ENCODE measurements around the gene ACBD6.

Gene ACBD6

DNA sequence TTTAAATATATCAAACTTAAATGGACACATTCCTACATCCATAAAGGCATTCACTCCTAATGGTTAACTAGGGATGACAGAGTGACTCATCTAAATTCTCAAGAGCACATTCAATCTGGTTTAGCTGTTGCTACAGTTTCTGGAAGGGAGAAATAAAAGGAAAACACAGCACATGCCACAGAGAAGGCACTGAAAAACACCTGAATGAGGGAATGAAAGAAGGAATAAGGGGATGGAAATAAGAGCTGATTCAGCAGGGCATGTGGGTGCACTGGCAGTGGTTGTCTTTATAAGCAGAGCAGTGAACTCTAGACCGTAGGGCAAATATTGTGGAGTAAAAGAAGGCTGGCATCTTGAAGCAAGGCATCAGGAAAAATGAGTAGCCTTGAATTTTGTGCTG lies 193.0 kb downstream of the ACBD6 start:
- no peak overlapping the region for H3K4me3 Mint-ChIP-seq
- peaks cover 15% of the 10 kb centered on the region for H3K9me3 Mint-ChIP-seq
- no peaks in the 10 kb centered on the region for H3K27me3 Mint-ChIP-seq
- DNase-seq = no peak
- peaks cover 76% of the 10 kb centered on the region for H3K36me3 Mint-ChIP-seq (ENCODE audit: low read depth)
- no peaks in the 10 kb centered on the region for H3K4me1 Mint-ChIP-seq (ENCODE audit: low read depth)
- H3K27ac Mint-ChIP-seq = no peak overlapping the region

DNA sequence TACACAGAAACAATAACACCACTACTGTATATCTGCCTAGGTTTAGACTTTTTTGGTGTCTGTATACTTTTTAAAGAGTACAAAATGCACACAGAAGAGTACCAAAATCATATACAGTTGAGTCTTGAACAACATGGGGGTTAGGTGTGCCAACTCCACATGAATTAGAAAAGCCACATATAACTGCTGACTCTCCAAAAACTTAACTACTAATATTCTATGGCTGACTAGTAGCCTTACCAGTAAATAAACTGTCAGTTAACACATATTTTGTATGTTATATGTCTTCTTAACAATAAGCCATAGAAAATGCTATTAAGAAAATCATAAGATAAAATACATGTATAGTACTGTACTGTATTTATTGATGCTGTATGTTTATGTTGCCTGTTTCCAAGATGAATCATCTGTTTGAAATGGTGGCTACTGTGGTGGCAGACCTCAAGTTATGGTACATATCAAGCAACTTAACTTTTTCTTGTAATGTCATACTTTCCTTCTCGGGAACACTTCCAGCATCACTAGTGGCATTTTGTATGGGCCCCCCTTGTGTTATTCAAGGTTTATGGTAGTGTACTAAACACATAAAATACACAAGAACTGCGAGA lies 201.1 kb downstream of the ACBD6 start:
- Mint-ChIP-seq H3K4me3 (no peak overlapping the region), H3K27me3 (no peaks in the 10 kb centered on the region), H3K9me3 (peaks cover under 1% of the 10 kb centered on the region), H3K27ac (no peak overlapping the region), H3K36me3 (ENCODE audit: low read depth) (peaks cover 23% of the 10 kb centered on the region), H3K4me1 (ENCODE audit: low read depth) (peaks cover 7% of the 10 kb centered on the region)
- no peak for DNase-seq

DNA sequence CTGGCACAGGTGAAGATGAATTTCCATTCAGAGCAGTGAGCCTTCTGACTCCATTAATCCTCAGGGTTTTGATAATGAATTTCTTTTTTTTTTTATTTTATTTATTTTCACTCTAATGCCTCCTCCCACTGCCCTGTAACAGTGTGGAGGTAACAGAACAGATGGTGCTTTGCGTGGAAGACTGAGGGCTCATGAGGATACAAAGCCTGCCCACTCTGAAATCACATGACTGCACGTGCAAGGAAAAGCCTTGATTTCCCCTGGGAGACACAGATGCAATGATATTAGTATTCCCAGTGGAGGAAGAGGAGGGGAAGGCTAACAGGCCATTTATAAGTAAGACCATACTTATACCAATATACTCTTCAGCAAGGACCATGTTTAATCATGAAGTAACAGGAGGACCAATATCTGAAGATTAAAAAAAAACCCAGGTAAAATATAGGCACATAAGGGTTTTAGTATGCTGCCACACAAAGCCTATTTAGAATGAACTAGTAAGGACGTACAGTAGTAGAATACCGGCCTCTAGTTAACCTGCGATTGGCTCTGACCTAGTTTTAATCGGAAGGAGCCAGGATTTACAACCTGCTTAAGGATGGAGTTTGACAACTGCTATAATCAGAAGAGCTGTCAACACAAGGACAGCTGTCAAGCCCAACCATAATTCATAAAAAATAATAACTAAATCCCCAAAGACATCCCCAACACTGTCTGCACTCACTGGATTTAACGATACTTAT lies 202.7 kb downstream of the ACBD6 start:
- DNase-seq = no peak
- Mint-ChIP-seq H3K4me3 (no peak overlapping the region), H3K27ac (no peak overlapping the region), H3K36me3 (ENCODE audit: low read depth) (peaks cover 29% of the 10 kb centered on the region), H3K4me1 (ENCODE audit: low read depth) (peaks cover 11% of the 10 kb centered on the region), H3K27me3 (no peaks in the 10 kb centered on the region), H3K9me3 (no peaks in the 10 kb centered on the region)

DNA sequence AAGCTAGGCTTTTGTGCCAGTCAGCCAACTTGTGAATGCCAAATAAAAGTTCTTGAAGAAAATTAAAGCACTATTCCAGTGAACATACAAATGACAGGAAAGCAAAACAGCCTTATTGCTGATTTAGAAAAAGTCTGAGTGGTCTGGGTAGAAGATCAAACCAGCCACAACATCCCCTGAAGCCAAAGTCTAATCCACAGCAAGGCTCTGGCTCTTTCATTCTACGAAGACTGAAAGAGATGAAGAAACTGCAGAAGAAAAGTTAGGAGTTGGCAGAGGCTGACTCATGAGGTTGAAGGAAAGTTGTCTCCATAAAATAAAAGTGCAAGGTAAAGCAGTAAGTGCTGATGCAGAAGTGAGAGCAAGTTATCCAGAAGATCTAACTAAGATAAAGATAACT lies 206.4 kb downstream of the ACBD6 start:
- Mint-ChIP-seq H3K4me1 (ENCODE audit: low read depth) (peaks cover 14% of the 10 kb centered on the region), H3K36me3 (ENCODE audit: low read depth) (peaks cover 39% of the 10 kb centered on the region), H3K27me3 (no peaks in the 10 kb centered on the region), H3K27ac (no peak overlapping the region), H3K4me3 (no peak overlapping the region), H3K9me3 (no peaks in the 10 kb centered on the region)
- DNase-seq = no peak

DNA sequence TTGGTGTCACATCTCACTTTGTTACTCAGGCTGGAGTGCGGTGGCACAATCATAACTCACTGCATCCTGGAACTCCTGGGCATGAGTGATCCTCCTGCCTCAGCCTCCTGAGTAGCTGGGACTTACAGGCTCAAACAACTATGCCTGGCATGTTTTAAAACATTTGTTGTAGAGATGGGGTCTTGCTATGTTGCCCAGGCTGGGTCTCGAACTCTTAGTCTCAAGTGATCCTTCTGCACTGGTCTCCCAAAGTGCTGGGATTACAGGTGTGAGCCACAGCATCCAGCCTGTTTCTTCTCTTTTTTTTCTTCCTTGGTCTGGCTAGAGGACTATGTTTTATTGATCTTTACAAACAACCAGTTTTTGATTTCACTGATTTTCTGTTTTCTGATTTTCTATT lies 207.7 kb downstream of the ACBD6 start:
- Mint-ChIP-seq H3K27me3 (no peaks in the 10 kb centered on the region), H3K4me3 (no peak overlapping the region), H3K36me3 (ENCODE audit: low read depth) (peaks cover 39% of the 10 kb centered on the region), H3K9me3 (no peaks in the 10 kb centered on the region), H3K27ac (no peak overlapping the region), H3K4me1 (ENCODE audit: low read depth) (peaks cover 22% of the 10 kb centered on the region)
- no peak for DNase-seq

DNA sequence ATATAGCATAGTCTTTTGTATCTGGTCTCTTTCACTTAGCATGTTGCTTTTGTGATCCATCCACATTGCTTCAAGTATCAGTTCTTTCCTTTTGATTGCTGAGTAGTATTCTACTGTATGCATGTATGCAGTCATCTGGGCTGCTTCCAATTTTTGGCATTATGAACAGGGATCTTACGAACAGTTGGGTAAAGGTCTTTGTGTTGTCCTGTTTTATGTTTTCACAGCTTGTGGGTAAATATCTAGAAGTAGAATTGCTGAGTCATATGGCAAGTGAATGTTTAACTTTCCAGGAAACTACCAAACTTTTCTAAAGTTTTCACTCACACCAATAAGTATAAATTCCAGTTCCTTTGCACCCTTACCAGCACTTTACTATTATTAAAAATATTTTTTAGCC lies 211.4 kb downstream of the ACBD6 start:
- Mint-ChIP-seq H3K36me3 (ENCODE audit: low read depth) (peaks cover 47% of the 10 kb centered on the region), H3K27ac (no peak overlapping the region)
- DNase-seq = no peak

DNA sequence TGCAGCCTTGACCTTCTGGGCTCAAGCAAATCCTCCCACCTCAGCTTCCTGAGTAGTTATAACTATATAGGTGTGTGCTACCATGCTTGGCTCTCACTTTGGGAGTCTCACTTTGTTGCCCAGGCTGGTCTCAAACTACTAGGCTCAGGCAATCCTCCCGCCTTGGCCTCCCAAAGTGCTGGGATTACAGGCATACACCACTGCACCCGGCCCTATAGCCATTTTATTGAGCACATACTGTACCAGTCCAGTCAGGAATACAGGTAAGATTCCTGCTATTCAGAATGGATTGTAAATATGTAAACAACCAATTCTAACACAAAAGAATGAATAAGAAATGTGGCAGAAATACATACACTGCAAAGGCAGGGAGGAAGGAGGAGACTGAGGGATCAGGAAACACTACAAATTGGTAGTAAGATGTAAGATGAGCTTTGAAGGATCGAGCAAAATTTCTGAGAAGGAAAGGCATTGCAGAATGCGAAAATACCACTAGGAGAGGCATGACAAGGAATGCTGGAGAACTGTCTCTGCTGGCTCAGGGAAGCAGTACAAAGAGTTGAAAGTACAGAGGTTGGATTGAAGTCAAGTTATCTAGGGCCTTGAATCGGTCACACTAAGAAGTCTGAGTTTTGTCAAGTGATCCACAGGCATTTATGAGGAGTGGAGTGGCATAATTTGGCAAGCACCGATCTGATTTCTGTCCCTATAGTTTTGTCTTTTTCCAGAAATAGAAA lies 211.9 kb downstream of the ACBD6 start:
- H3K27me3 Mint-ChIP-seq = no peaks in the 10 kb centered on the region
- peaks cover 18% of the 10 kb centered on the region for H3K4me1 Mint-ChIP-seq (ENCODE audit: low read depth)
- no peak overlapping the region for H3K4me3 Mint-ChIP-seq
- no peak for DNase-seq
- peaks cover 45% of the 10 kb centered on the region for H3K36me3 Mint-ChIP-seq (ENCODE audit: low read depth)
- H3K27ac Mint-ChIP-seq = no peak overlapping the region
- no peaks in the 10 kb centered on the region for H3K9me3 Mint-ChIP-seq

More for the DNA sequence above, 211.4 kb downstream of the ACBD6 start:
- Mint-ChIP-seq H3K9me3 (no peaks in the 10 kb centered on the region), H3K4me3 (no peak overlapping the region), H3K4me1 (ENCODE audit: low read depth) (peaks cover 20% of the 10 kb centered on the region), H3K27me3 (no peaks in the 10 kb centered on the region)

DNA sequence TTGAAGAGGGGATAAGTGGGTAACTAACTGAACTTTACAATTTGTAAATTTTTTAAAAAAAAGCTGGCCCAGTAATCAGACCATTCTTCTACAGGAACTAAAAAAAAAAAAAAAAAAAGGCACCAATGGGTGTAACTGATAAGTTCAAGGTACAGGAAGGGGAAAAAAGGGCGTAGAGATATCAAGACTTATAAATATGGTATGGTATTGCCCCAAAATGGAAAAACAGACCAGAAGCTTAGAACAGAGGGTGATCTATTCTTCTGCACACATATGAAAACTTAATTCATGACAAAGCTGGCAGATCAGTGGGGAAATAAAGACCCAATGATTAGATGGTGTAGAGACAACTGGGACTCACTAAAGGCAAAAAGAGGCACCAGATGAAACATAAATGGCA lies 213.4 kb downstream of the ACBD6 start:
- Mint-ChIP-seq H3K4me3 (no peak overlapping the region), H3K9me3 (no peaks in the 10 kb centered on the region), H3K36me3 (ENCODE audit: low read depth) (peaks cover 51% of the 10 kb centered on the region), H3K4me1 (ENCODE audit: low read depth) (peaks cover 18% of the 10 kb centered on the region), H3K27ac (no peak overlapping the region), H3K27me3 (no peaks in the 10 kb centered on the region)
- no peak for DNase-seq

DNA sequence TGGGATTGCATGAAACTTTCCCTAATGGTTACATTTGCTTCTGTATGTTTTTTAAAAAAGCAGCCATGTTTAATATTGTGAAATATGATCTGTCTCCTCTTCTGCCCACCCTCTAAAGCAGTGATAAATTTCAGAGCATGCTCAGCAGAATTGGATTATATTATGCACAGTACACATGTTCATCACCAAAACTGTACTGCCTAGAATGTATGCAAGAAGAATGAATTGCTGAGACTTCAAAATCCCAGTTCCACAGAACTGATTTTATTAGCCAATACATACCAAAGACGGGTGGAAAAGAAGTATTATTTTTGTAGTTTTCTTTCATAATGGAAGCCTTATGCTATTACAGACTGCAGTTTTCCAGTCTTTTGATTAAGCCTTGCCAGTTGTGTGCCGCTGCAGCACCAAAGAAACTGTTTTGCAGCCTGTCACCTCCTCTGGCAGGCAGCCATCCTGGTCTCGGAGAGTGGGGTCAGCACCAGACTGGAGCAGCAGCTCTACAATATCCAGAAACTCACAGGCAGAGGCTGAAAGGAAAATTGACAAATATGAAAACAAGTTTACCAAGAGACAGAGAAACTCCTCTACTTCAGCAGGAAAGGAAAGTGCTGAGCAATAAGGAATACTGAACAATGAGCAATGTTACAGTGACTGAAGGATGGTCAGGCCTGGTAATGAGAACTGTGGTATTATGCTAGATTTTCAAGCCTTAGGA lies 214.2 kb downstream of the ACBD6 start:
- Mint-ChIP-seq H3K4me1 (ENCODE audit: low read depth) (peaks cover 18% of the 10 kb centered on the region), H3K27me3 (no peaks in the 10 kb centered on the region), H3K36me3 (ENCODE audit: low read depth) (peaks cover 55% of the 10 kb centered on the region), H3K9me3 (no peaks in the 10 kb centered on the region), H3K4me3 (no peak overlapping the region), H3K27ac (no peak overlapping the region)
- no peak for DNase-seq

DNA sequence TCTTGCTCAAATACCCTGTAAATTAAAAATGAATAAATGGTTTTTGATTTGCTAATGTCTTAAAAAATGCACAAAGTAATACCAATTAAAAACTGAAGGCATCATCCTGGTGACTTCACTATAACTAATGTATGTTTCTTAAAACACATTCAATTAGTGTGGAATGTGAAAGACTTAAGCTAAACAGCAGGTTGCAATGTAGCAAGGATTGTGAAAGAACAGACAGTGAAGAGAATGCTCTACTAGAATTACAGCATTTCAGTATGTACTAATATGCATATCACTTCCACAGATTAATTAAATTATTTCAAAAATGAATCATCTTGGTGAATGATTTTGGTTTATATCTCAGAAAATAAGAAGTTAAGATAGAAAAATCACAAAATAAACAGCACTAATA lies 216.0 kb downstream of the ACBD6 start:
- H3K4me3 Mint-ChIP-seq = no peak overlapping the region
- H3K9me3 Mint-ChIP-seq = no peaks in the 10 kb centered on the region
- no peak for DNase-seq
- peaks cover 61% of the 10 kb centered on the region for H3K36me3 Mint-ChIP-seq (ENCODE audit: low read depth)
- no peak overlapping the region for H3K27ac Mint-ChIP-seq
- H3K27me3 Mint-ChIP-seq = no peaks in the 10 kb centered on the region
- H3K4me1 Mint-ChIP-seq (ENCODE audit: low read depth) = peaks cover 13% of the 10 kb centered on the region

DNA sequence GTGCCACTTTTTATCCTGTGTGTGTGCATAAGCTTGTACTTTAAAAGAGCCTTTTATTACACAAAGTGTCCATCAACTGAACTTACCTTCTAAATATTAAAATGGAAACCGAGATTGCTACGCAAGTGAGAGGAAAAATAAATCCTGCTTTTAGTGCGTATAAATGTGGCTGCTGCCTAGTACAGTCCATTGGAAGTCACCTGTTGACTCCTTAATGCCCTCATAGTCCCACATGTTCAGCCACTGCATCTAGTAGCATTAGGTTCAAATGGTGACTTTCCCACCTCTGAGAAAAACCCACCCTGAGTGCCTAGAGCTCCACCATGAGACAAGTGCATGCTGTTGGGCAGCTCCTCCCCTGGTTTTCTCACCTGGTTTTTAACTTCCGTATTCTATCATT lies 219.3 kb downstream of the ACBD6 start:
- Mint-ChIP-seq H3K4me3 (no peak overlapping the region), H3K27ac (no peak overlapping the region), H3K4me1 (ENCODE audit: low read depth) (no peaks in the 10 kb centered on the region), H3K27me3 (no peaks in the 10 kb centered on the region), H3K9me3 (no peaks in the 10 kb centered on the region), H3K36me3 (ENCODE audit: low read depth) (peaks cover 88% of the 10 kb centered on the region)
- DNase-seq = no peak

DNA sequence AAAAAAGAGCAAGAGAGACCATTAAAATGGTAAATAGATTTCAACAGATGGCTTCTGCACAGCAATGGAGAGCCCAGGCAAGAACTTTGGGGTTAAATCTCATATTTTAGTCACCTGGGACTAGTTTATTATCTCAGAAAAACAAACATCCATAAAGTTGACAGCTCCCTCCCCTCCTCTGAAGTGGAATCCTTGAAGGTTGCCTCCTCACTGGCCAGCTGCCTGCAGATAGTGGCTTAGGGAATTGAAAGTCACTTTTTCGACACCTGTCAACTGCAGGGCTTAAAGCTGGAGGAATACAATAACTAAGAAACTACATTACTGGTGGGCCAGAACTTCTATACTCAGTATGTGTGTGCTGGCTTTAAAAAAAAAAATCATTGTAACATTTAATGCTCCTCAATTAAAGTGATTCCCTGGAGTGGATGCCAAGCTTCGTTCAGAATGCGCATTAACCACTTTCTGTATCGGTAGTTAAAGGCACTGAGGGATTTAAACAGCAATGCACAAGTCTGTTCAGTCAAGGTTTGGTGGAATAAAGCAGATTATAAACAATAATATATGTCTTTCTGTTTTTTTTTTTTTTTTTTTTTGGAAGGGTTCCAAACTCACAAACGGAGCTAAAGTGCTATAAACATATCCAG lies 219.9 kb downstream of the ACBD6 start:
- H3K4me3 Mint-ChIP-seq = no peak overlapping the region
- no peak for DNase-seq
- peaks cover 88% of the 10 kb centered on the region for H3K36me3 Mint-ChIP-seq (ENCODE audit: low read depth)
- H3K27ac Mint-ChIP-seq = no peak overlapping the region
- no peaks in the 10 kb centered on the region for H3K9me3 Mint-ChIP-seq
- no peaks in the 10 kb centered on the region for H3K4me1 Mint-ChIP-seq (ENCODE audit: low read depth)
- no peaks in the 10 kb centered on the region for H3K27me3 Mint-ChIP-seq

DNA sequence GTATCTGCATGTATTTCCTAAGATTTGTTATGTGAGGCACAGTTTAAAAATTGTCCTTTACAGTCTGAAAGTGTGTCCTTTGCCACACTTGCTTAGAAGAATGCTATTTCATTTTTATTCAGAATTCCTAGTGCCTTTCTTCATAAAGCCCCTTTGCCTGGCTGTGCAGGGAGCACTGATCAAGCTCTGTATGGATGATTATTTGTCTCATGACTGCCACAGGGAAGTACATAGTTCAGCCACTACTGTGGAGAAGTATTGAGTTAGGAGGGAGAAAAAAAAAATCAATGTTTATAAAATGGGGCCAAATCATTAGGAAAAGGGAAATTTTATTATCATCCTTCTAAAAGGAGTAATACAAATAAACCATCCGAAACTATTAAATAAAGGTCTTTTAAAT lies 220.9 kb downstream of the ACBD6 start:
- Mint-ChIP-seq H3K36me3 (ENCODE audit: low read depth) (peaks cover 85% of the 10 kb centered on the region), H3K27ac (no peak overlapping the region), H3K4me1 (ENCODE audit: low read depth) (no peaks in the 10 kb centered on the region), H3K27me3 (no peaks in the 10 kb centered on the region), H3K4me3 (no peak overlapping the region), H3K9me3 (no peaks in the 10 kb centered on the region)
- DNase-seq = no peak

DNA sequence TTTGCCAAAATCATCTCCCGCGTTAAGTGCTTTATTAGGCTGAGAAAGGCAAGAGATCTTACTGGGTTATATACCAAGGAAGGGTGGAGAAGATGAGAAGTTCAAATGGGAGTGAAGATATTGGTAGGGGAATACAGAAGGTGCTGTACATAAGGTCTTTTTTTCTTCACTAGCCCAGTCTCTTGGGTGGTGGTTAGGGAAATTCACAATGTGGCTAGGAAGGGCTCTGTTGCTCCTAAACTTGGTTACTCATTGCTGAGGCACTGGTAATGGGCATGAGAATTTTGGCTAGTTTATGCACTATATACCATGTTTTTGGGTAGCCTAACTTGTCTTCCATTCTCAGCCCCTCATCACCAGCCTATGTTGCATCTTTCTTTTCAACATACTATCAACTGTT lies 221.8 kb downstream of the ACBD6 start:
- Mint-ChIP-seq H3K4me3 (no peak overlapping the region), H3K27me3 (no peaks in the 10 kb centered on the region), H3K27ac (no peak overlapping the region), H3K36me3 (ENCODE audit: low read depth) (peaks cover 89% of the 10 kb centered on the region), H3K4me1 (ENCODE audit: low read depth) (no peaks in the 10 kb centered on the region), H3K9me3 (no peaks in the 10 kb centered on the region)
- DNase-seq = no peak

Data from activated T-cell treated with anti-CD3 and anti-CD28 coated beads, Interleukin-2, amount 50 U/mL, for 24 hours (primary cell).